ENCODE data around the gene PDE5A. TPM values are rescaled to one million over a fixed set of nuclear protein-coding genes. Genes with fewer than 3 reads are reported as not detected.

PDE5A gene
- total RNA-seq, 1 experiment from 2014 or later: 8.1 TPM

- ATAC-seq: no peak
- no peak for TF ChIP-seq EZH2 (IDR thresholded peaks at IDR 0.05; ENCODE audit: low read length, unreplicated experiment)
- TF ChIP-seq EZH2phosphoT487 (IDR thresholded peaks at IDR 0.05; ENCODE audit: borderline replicate concordance, low read length): no peak
- TF ChIP-seq, protein P1, sequence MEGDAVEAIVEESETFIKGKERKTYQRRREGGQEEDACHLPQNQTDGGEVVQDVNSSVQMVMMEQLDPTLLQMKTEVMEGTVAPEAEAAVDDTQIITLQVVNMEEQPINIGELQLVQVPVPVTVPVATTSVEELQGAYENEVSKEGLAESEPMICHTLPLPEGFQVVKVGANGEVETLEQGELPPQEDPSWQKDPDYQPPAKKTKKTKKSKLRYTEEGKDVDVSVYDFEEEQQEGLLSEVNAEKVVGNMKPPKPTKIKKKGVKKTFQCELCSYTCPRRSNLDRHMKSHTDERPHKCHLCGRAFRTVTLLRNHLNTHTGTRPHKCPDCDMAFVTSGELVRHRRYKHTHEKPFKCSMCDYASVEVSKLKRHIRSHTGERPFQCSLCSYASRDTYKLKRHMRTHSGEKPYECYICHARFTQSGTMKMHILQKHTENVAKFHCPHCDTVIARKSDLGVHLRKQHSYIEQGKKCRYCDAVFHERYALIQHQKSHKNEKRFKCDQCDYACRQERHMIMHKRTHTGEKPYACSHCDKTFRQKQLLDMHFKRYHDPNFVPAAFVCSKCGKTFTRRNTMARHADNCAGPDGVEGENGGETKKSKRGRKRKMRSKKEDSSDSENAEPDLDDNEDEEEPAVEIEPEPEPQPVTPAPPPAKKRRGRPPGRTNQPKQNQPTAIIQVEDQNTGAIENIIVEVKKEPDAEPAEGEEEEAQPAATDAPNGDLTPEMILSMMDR (conservative IDR thresholded peaks at IDR 0.05; ENCODE audit: low read depth, low read length): no peak
These were observed 139.3 kb downstream of the PDE5A start for GRCh38 chr4:119489305-119489704.

DNA sequence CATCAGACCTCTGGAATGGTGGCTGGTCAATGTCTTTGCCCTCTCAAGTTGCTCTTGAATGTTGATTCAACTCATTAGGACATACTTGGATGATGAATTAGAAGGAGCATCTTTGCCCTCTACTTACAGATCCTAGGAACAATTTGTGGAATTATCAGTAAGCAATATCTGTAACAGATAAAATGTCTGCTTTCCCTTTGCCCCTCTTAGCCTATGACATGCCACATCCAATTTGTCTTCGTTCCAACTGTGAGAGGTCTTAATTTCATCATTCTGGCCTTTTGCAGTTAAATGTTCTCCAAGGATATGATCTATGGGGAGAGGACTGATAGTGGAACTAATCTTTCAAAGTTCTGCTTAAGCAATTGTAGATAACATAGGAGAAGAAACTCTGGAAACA, 148.3 kb downstream of the PDE5A start:
- Histone ChIP-seq H3F3A (ENCODE audit: low read length, unreplicated experiment) (no peaks in the 10 kb centered on the region), H3K4me1 (ENCODE audit: insufficient read depth, low read length) (no peaks in the 10 kb centered on the region), H3K9me2 (replicated peaks; ENCODE audit: low read length) (no peaks in the 10 kb centered on the region), H3K27ac (ENCODE audit: low read length) (no peak overlapping the region), H3K4me2 (ENCODE audit: low read length) (no peak overlapping the region), H4K20me1 (ENCODE audit: low read length) (no peaks in the 10 kb centered on the region), H3K4me3 (ENCODE audit: low read length) (no peak overlapping the region), H3K9ac (ENCODE audit: low read length) (no peak overlapping the region), H3K9me3 (ENCODE audit: low read length) (no peaks in the 10 kb centered on the region), H3K27me3 (ENCODE audit: low read length) (no peaks in the 10 kb centered on the region), H2AFZ (ENCODE audit: low read length) (no peak overlapping the region), H3K36me3 (ENCODE audit: low read depth, low read length) (peaks cover 4% of the 10 kb centered on the region), H3K79me2 (ENCODE audit: low read length) (no peaks in the 10 kb centered on the region)
- TF ChIP-seq EZH2 (IDR thresholded peaks at IDR 0.05; ENCODE audit: low read length, unreplicated experiment): no peak
- TF ChIP-seq EZH2phosphoT487 (IDR thresholded peaks at IDR 0.05; ENCODE audit: borderline replicate concordance, low read length): no peak
- TF ChIP-seq, protein P1 (conservative IDR thresholded peaks at IDR 0.05; ENCODE audit: low read depth, low read length): no peak
- DNase-seq (no peak), ATAC-seq (no peak)
- POLR2A ChIA-PET (ENCODE audit: unreplicated experiment): no interaction called here
- intact Hi-C loops (cut with micrococcal nuclease): no loop called here
- CTCF ChIA-PET: no interaction called here
- BruUV-seq (replicated peaks): no TSS peak

More at GRCh38 chr4:119489305-119489704, 139.3 kb downstream of the PDE5A start:
- no peak overlapping the region for H3K9ac ChIP-seq (ENCODE audit: low read length)
- H3K79me2 ChIP-seq (ENCODE audit: low read length): no peaks in the 10 kb centered on the region
- DNase-seq: no peak
- H3K36me3 ChIP-seq (ENCODE audit: low read depth, low read length): no peaks in the 10 kb centered on the region
- no peaks in the 10 kb centered on the region for H3F3A ChIP-seq (ENCODE audit: low read length, unreplicated experiment)
- H2AFZ ChIP-seq (ENCODE audit: low read length): no peak overlapping the region
- no TSS peak for BruUV-seq (replicated peaks)
- no peak overlapping the region for H3K27ac ChIP-seq (ENCODE audit: low read length)
- H3K27me3 ChIP-seq (ENCODE audit: low read length): no peaks in the 10 kb centered on the region
- H3K4me1 ChIP-seq (ENCODE audit: insufficient read depth, low read length): no peaks in the 10 kb centered on the region
- no peak overlapping the region for H3K4me2 ChIP-seq (ENCODE audit: low read length)
- POLR2A ChIA-PET (ENCODE audit: unreplicated experiment): no interaction called here
- H4K20me1 ChIP-seq (ENCODE audit: low read length): no peaks in the 10 kb centered on the region
- H3K4me3 ChIP-seq (ENCODE audit: low read length): no peak overlapping the region
- intact Hi-C loops (cut with micrococcal nuclease): no loop called here
- CTCF ChIA-PET: no interaction called here
- H3K9me2 ChIP-seq (replicated peaks; ENCODE audit: low read length): no peaks in the 10 kb centered on the region
- no peaks in the 10 kb centered on the region for H3K9me3 ChIP-seq (ENCODE audit: low read length)

- ATAC-seq: no peak
- Histone ChIP-seq H3K27me3 (ENCODE audit: low read length) (no peaks in the 10 kb centered on the region), H3K4me1 (ENCODE audit: insufficient read depth, low read length) (no peaks in the 10 kb centered on the region), H3K27ac (ENCODE audit: low read length) (no peak overlapping the region), H3K4me3 (ENCODE audit: low read length) (no peak overlapping the region), H3K9ac (ENCODE audit: low read length) (no peak overlapping the region), H4K20me1 (ENCODE audit: low read length) (no peaks in the 10 kb centered on the region), H2AFZ (ENCODE audit: low read length) (no peak overlapping the region), H3F3A (ENCODE audit: low read length, unreplicated experiment) (no peaks in the 10 kb centered on the region), H3K9me2 (replicated peaks; ENCODE audit: low read length) (no peaks in the 10 kb centered on the region), H3K9me3 (ENCODE audit: low read length) (no peaks in the 10 kb centered on the region), H3K79me2 (ENCODE audit: low read length) (no peaks in the 10 kb centered on the region), H3K36me3 (ENCODE audit: low read depth, low read length) (peaks cover 4% of the 10 kb centered on the region), H3K4me2 (ENCODE audit: low read length) (no peak overlapping the region)
- ChIA-PET CTCF (no interaction called here), POLR2A (ENCODE audit: unreplicated experiment) (no interaction called here)
- TF ChIP-seq, protein P1 (conservative IDR thresholded peaks at IDR 0.05; ENCODE audit: low read depth, low read length): no peak
- TF ChIP-seq EZH2phosphoT487 (IDR thresholded peaks at IDR 0.05; ENCODE audit: borderline replicate concordance, low read length): no peak
- TF ChIP-seq EZH2 (IDR thresholded peaks at IDR 0.05; ENCODE audit: low read length, unreplicated experiment): no peak
- no TSS peak for BruUV-seq (replicated peaks)
- intact Hi-C loops (cut with micrococcal nuclease): no loop called here
- DNase-seq: no peak
These were observed 148.8 kb downstream of the PDE5A start for GRCh38 chr4:119479835-119480234.
